HG03135 (cell line): ENCODE results near the gene MGAT5B.

Experiments used
- ATAC-seq: cut with Tn5 transposase; IDR thresholded peaks from one replicate; pipeline ENCODE4 v1.9.1; 2021; ENCODE audit warnings: mild to moderate bottlenecking, moderate library complexity; ENCODE audit not compliant: unreplicated experiment

The MGAT5B gene

GRCh38 chr17:76996741-76997694 lies 128.8 kb downstream of the MGAT5B start:
- no peak for ATAC-seq

DNA sequence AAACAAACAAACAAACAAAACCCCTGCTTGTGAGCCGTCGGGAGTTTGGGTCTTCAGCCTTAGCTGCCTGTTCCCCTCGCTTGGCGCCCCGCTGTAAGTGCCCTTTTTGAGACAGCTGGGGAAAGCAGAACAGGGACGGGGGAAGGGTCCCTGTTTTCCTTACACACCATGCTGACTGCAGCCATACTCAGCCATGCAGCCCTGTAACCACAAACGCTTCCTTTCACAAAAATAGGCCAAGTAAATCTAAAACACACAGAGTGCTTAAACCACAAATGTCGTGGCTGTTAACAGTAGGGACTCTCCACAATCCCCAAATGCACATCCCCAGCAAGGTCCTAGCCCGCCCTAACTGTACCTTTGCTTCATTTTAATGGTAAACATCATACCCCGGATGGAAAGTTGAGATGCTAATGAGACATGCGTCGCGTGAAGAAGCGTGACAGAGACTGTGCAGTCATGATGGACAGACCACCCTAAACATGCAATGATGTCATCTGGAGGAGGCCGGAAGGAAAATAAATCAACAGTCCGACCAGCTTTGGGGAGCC lies 129.9 kb downstream of the MGAT5B start:
- peak; percentile 72 for ATAC-seq

DNA sequence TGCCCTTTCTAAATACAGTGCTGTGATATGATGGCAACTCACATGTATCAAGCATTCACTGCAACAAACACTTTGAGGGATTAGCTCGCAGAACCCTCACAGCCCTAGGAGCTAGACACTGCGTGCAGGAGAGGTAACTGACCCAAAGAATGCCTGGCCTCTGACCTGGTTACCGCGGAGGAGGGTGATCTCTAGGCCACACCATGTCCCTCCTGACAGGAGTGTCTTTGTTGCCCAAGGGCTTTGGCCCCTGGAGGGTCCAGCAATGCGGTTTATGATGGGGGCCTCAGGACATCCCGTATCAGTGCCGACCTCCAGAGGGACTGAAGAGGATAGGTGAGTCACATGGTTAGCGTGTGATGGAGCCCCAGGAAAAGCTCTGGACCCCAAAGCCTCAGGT lies 130.6 kb downstream of the MGAT5B start:
- no peak for ATAC-seq
